ENCODE results near the gene MILR1. TPM values are rescaled to one million over a fixed set of nuclear protein-coding genes. Genes with fewer than 3 reads are reported as not detected.

Gene MILR1
- polyA plus RNA-seq, 2 of the 4 experiments (the other 2 are of a cell fraction) = 2.3 to 12.2 TPM

- POLR2A ChIA-PET = interaction anchor here (0.8 kb wide), 1 partner anchor 33 kb away, joined by 3 read pairs; no protein-coding TSS in a partner anchor
Measured at GRCh38 chr17:64447526-64447925, 1.4 kb upstream of the MILR1 start.

GRCh38 chr17:64449545-64449944, 630 bp downstream of the MILR1 start:
- Histone ChIP-seq H3K4me3 (no peak overlapping the region), H3K9me3 (no peaks in the 10 kb centered on the region), H3K4me2 (peak overlapping the region; percentile 48), H3K4me1 (peaks cover 16% of the 10 kb centered on the region), H3K27ac (peak overlapping the region; percentile 12 to 66; a peak in 5 of 6 replicates)
- ChIA-PET POLR2A (interaction anchor here (1.0 to 1.3 kb wide), 2 partner anchors 57 kb away, joined by 3 read pairs; partner anchors contain the start of genes CEP95 and DDX5), CTCF (interaction anchor here (0.6 to 7.6 kb wide), 5 partner anchors 11 to 691 kb away, joined by 3 to 54 read pairs (median 4); no protein-coding TSS in a partner anchor)
- ATAC-seq (no peak), FAIRE-seq (no peak), DNase-seq (ENCODE audit: low read depth in 1 of 2, low spot score in 1 of 2) (no peak)
- no peak for TF ChIP-seq EP300 (IDR thresholded peaks at IDR 0.05)
- no peak for TF ChIP-seq FOSL2 (IDR thresholded peaks at IDR 0.05)
- no peak for TF ChIP-seq FOSL2 (CRISPR knock-in tag; IDR thresholded peaks at IDR 0.05)
- no peak for TF ChIP-seq USF2 (IDR thresholded peaks at IDR 0.05)
- TF ChIP-seq HOXB13 (CRISPR knock-in tag; IDR thresholded peaks at IDR 0.05; ENCODE audit: low read depth) = no peak
- TF ChIP-seq, protein P1, sequence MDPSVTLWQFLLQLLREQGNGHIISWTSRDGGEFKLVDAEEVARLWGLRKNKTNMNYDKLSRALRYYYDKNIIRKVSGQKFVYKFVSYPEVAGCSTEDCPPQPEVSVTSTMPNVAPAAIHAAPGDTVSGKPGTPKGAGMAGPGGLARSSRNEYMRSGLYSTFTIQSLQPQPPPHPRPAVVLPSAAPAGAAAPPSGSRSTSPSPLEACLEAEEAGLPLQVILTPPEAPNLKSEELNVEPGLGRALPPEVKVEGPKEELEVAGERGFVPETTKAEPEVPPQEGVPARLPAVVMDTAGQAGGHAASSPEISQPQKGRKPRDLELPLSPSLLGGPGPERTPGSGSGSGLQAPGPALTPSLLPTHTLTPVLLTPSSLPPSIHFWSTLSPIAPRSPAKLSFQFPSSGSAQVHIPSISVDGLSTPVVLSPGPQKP (IDR thresholded peaks at IDR 0.05; ENCODE audit: low read depth, low read length) = no peak
- no peak for TF ChIP-seq CHD4 (IDR thresholded peaks at IDR 0.05; ENCODE audit: borderline replicate concordance)
- no peak for TF ChIP-seq POLR2AphosphoS2 (conservative IDR thresholded peaks at IDR 0.05; ENCODE audit: low read length)
- no peak for TF ChIP-seq JUNB (IDR thresholded peaks at IDR 0.05)
- TF ChIP-seq MYC (IDR thresholded peaks at IDR 0.05; ENCODE audit: borderline replicate concordance, low read length) = no peak
- no peak for TF ChIP-seq RCOR1 (IDR thresholded peaks at IDR 0.05; ENCODE audit: low read depth, low read length)
- TF ChIP-seq MAFK (IDR thresholded peaks at IDR 0.05; ENCODE audit: partially characterized antibody) = no peak
- TF ChIP-seq ZC3H11A (IDR thresholded peaks at IDR 0.05) = no peak
- no peak for TF ChIP-seq SMC3 (IDR thresholded peaks at IDR 0.05)
- TF ChIP-seq HEYL (CRISPR knock-in tag; IDR thresholded peaks at IDR 0.05) = no peak
- no peak for TF ChIP-seq HMGXB4 (CRISPR knock-in tag; IDR thresholded peaks at IDR 0.05; ENCODE audit: borderline replicate concordance)
- no peak for TF ChIP-seq HDAC2 (IDR thresholded peaks at IDR 0.05)
- no peak for TF ChIP-seq EHF (CRISPR knock-in tag; IDR thresholded peaks at IDR 0.05)
- WGBS (ENCODE audit: missing lambda C conversion rate) = 75% methylated on average over 3 of the region's 3 CpGs

More at GRCh38 chr17:64447526-64447925, 1.4 kb upstream of the MILR1 start:
- CTCF ChIA-PET = interaction anchor here (0.7 to 7.6 kb wide), 8 partner anchors 15 to 501 kb away, joined by 3 to 54 read pairs (median 4); no protein-coding TSS in a partner anchor
- Histone ChIP-seq H3K4me1 (peaks cover 31% of the 10 kb centered on the region), H3K9me3 (no peaks in the 10 kb centered on the region), H3K27ac (no peak overlapping the region), H3K4me3 (no peak overlapping the region), H3K4me2 (no peak overlapping the region)
- ATAC-seq = no peak
- no peak for DNase-seq (ENCODE audit: low read depth in 1 of 2, low spot score in 1 of 2)
- no peak for FAIRE-seq
- TF ChIP-seq EHF (CRISPR knock-in tag; IDR thresholded peaks at IDR 0.05) = no peak
- no peak for TF ChIP-seq JUNB (IDR thresholded peaks at IDR 0.05)
- no peak for TF ChIP-seq TP53 (CRISPR knock-in tag; IDR thresholded peaks at IDR 0.05)
- TF ChIP-seq, protein P2, sequence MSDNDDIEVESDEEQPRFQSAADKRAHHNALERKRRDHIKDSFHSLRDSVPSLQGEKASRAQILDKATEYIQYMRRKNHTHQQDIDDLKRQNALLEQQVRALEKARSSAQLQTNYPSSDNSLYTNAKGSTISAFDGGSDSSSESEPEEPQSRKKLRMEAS (IDR thresholded peaks at IDR 0.05) = no peak
- TF ChIP-seq EHMT2 (IDR thresholded peaks at IDR 0.05; ENCODE audit: low read depth) = no peak
- TF ChIP-seq PBX3 (IDR thresholded peaks at IDR 0.05) = no peak
- TF ChIP-seq BHLHE40 (IDR thresholded peaks at IDR 0.05; ENCODE audit: low read depth, low read length) = no peak
- no peak for TF ChIP-seq CEBPB (IDR thresholded peaks at IDR 0.05)
- no peak for TF ChIP-seq HOXB5 (CRISPR knock-in tag; IDR thresholded peaks at IDR 0.05)
- TF ChIP-seq FOSB (CRISPR knock-in tag; IDR thresholded peaks at IDR 0.05) = no peak
- TF ChIP-seq HEYL (CRISPR knock-in tag; IDR thresholded peaks at IDR 0.05) = no peak
- no peak for TF ChIP-seq RAD21 (conservative IDR thresholded peaks at IDR 0.05 in 1 of 2, IDR thresholded peaks at IDR 0.05 in 1 of 2)
- TF ChIP-seq SMC3 (IDR thresholded peaks at IDR 0.05) = no peak
- TF ChIP-seq FOXS1 (CRISPR knock-in tag; IDR thresholded peaks at IDR 0.05) = no peak
- no peak for TF ChIP-seq PHF8 (IDR thresholded peaks at IDR 0.05; ENCODE audit: borderline replicate concordance, low read depth)
- TF ChIP-seq RARB (CRISPR knock-in tag; IDR thresholded peaks at IDR 0.05) = no peak
- no peak for TF ChIP-seq CHD4 (IDR thresholded peaks at IDR 0.05; ENCODE audit: borderline replicate concordance)
- 95% methylated on average over 1 of the region's 1 CpG for WGBS (ENCODE audit: missing lambda C conversion rate)

All from A549 (cell line).